PFSK-1 (cell line): ENCODE data around the gene PRKD1.

ENCODE experiments used
- FOXP2 ChIP-seq: optimal IDR thresholded peaks from 2 replicates; pipeline ENCODE3; 2011; ENCODE audit warnings: borderline replicate concordance, control low read depth, inconsistent platforms; ENCODE audit not compliant: insufficient read depth; ENCODE audit errors: extremely low read length, extremely low read depth
- POLR2AphosphoS5 ChIP-seq: IDR thresholded peaks from 2 replicates; pipeline ENCODE4 v1.6.1; 2012; ENCODE audit warnings: low read depth, mild to moderate bottlenecking, control low read depth, low read length, moderate library complexity
- SIN3A ChIP-seq: IDR thresholded peaks from 2 replicates; pipeline ENCODE4 v1.6.1; 2012; ENCODE audit warnings: mild to moderate bottlenecking, low read length, moderate library complexity, borderline replicate concordance; ENCODE audit not compliant: insufficient read depth
- TAF1 ChIP-seq: IDR thresholded peaks from 2 replicates; pipeline ENCODE4 v1.6.1; 2012; ENCODE audit warnings: low read length, control low read depth, borderline replicate concordance; ENCODE audit not compliant: insufficient read depth
- TF ChIP-seq, protein P1 (sequence below), 2 experiments: IDR thresholded peaks; 2 replicates each; pipeline versions ENCODE4 v1.6.1 to v1.8.0; 2011 to 2012; ENCODE audit warnings: low read depth in 2 of 2, low read length in 2 of 2, control low read depth in 1 of 2, inconsistent platforms in 1 of 2, mild to moderate bottlenecking in 1 of 2, moderate library complexity in 1 of 2; ENCODE audit not compliant: insufficient read depth in 1 of 2

Gene PRKD1

DNA sequence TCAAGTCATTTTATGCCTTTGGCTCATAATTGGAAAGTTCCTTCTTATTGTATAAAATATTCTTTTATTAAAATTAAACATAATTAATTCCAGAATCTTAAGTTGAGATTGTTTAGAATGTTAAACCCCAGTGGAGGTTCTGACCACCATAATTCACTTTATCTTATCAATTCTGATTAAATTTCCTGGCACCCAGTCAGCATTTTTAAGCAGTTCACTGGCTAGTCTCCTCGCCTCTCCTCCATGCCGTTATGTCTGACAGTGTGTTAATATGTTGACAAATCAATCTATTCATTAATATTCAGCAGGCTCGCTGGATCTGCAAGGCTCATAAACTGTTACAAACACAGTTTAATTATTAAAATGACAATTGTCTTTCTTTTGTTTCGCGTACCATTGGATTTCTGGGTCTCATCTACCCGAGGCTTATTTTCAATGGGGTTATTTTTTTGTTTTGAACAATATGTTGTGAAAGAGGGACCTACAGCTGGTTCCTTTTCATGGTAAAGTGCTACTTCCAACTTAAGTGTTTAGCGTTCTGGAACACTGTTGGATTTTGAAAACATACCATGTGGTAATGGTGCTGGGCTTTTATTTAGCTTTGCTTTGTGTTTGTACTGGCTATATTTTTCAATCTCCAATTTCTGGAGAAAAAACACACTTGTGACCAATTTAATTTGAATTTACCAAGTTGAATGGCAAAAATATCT lies 339.7 kb downstream of the PRKD1 start:
- TF ChIP-seq TAF1 (no peak), FOXP2 (no peak), SIN3A (no peak), POLR2AphosphoS5 (no peak)
- TF ChIP-seq, protein P1, sequence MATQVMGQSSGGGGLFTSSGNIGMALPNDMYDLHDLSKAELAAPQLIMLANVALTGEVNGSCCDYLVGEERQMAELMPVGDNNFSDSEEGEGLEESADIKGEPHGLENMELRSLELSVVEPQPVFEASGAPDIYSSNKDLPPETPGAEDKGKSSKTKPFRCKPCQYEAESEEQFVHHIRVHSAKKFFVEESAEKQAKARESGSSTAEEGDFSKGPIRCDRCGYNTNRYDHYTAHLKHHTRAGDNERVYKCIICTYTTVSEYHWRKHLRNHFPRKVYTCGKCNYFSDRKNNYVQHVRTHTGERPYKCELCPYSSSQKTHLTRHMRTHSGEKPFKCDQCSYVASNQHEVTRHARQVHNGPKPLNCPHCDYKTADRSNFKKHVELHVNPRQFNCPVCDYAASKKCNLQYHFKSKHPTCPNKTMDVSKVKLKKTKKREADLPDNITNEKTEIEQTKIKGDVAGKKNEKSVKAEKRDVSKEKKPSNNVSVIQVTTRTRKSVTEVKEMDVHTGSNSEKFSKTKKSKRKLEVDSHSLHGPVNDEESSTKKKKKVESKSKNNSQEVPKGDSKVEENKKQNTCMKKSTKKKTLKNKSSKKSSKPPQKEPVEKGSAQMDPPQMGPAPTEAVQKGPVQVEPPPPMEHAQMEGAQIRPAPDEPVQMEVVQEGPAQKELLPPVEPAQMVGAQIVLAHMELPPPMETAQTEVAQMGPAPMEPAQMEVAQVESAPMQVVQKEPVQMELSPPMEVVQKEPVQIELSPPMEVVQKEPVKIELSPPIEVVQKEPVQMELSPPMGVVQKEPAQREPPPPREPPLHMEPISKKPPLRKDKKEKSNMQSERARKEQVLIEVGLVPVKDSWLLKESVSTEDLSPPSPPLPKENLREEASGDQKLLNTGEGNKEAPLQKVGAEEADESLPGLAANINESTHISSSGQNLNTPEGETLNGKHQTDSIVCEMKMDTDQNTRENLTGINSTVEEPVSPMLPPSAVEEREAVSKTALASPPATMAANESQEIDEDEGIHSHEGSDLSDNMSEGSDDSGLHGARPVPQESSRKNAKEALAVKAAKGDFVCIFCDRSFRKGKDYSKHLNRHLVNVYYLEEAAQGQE (IDR thresholded peaks at IDR 0.05; ENCODE audit: insufficient read depth in 1 of 2, low read depth in 2 of 2, low read length in 2 of 2) = no peak

DNA sequence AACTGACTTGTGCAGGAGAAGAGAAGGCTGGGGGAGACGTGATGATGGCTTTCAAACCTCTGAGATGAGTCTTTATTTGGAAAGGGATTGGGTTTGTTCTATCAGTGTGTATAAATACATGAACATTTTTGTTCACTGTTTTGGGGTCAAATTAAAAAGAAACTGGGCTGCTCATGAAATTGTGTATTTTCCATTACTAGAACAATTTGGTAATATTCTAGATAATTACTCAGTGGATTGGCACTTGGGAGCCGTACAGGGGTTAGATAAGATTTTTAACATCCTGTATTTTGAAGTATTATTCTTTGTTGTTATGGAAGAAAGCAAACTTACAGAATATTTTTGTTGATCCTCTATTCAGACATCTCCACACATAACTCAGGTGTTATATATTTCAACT lies 340.6 kb downstream of the PRKD1 start:
- TF ChIP-seq POLR2AphosphoS5 (no peak), SIN3A (no peak), FOXP2 (no peak), TAF1 (no peak)
- TF ChIP-seq, protein P1 (IDR thresholded peaks at IDR 0.05; ENCODE audit: insufficient read depth in 1 of 2, low read depth in 2 of 2, low read length in 2 of 2) = no peak

DNA sequence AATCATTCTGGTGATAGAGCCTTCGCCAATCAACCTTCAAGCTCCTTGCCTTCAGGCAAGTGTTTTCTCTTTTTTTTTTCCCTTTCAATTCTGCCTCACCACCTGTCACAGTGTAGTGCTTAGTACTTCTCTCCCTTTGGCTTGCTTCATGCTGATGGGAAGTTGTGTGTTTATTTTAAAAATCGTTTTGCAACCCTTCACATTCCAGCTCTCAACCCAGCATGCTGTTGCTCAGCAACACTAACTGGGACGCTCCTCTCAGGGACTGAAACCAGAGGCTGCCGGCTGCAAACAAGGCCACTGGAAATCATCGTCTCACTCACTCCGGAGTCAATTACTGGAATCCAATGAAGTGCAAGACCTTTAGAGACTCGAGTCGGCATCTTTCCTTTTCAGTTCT lies 342.7 kb downstream of the PRKD1 start:
- TF ChIP-seq POLR2AphosphoS5 (no peak), SIN3A (no peak), FOXP2 (no peak), TAF1 (no peak)
- TF ChIP-seq, protein P1 (IDR thresholded peaks at IDR 0.05; ENCODE audit: insufficient read depth in 1 of 2, low read depth in 2 of 2, low read length in 2 of 2) = no peak

DNA sequence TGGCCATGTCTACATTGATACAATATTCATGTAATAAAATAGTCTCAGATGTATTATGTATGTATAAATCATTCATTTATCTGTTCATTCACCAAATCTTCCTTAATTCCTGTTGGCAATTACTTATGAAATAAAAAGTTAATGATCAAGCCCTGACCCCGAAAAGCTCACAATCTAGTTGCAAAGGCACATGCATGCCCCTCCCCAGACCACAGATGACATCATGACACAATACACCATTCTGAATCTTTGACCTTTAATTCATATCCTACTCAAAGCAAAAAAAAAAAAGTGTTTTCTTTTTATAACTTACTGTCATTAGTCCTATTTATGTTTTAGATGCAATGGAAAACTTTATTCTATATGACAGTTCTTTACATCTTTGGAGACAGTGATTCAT lies 346.9 kb downstream of the PRKD1 start:
- TF ChIP-seq TAF1 (no peak), SIN3A (no peak), FOXP2 (no peak), POLR2AphosphoS5 (no peak)
- TF ChIP-seq, protein P1 (IDR thresholded peaks at IDR 0.05; ENCODE audit: insufficient read depth in 1 of 2, low read depth in 2 of 2, low read length in 2 of 2) = no peak
